Measurements from ENCODE around the gene ARHGEF39.

The ARHGEF39 gene

GRCh38 chr9:35682520-35683315 is 17.7 kb upstream of the ARHGEF39 start:
- Histone ChIP-seq H4K91ac (ENCODE audit: low read length) (no peak overlapping the region), H3K4me1 (ENCODE audit: control insufficient read depth, insufficient read depth, low read depth, low read length) (peaks cover 37% of the 10 kb centered on the region), H3K36me3 (ENCODE audit: control insufficient read depth in 1 of 2, insufficient read depth in 2 of 2, low read depth in 1 of 2, low read length in 2 of 2) (peaks cover 64 to 65% of the 10 kb centered on the region in 2 experiments), H4K8ac (ENCODE audit: low read length) (no peak overlapping the region), H2AK5ac (ENCODE audit: low read length, severe bottlenecking) (no peak overlapping the region), H3K79me1 (replicated peaks; ENCODE audit: low read length, poor library complexity, severe bottlenecking) (peaks cover 5% of the 10 kb centered on the region), H3K27me3 (ENCODE audit: control insufficient read depth in 1 of 2, insufficient read depth in 1 of 2, low read length in 2 of 2) (no peaks in the 10 kb centered on the region), H3K14ac (ENCODE audit: low read length in 2 of 2) (no peak overlapping the region), H3K9me3 (ENCODE audit: control insufficient read depth, low read length) (no peaks in the 10 kb centered on the region), H3K9ac (ENCODE audit: low read length) (no peak overlapping the region), H2BK15ac (ENCODE audit: low read depth, poor library complexity, severe bottlenecking) (no peak overlapping the region), H3K4me2 (ENCODE audit: low read length, poor library complexity, severe bottlenecking) (no peak overlapping the region), H2AFZ (ENCODE audit: low read depth, low read length) (no peak overlapping the region), H2BK5ac (ENCODE audit: low read depth, low read length, poor library complexity, severe bottlenecking) (no peak overlapping the region), H2BK120ac (ENCODE audit: low read depth, low read length) (no peak overlapping the region), H3K23ac (ENCODE audit: low read length in 2 of 2) (no peak overlapping the region), H3K4ac (ENCODE audit: low read depth in 1 of 2, low read length in 2 of 2) (no peak overlapping the region), H3K27ac (ENCODE audit: low read length, poor library complexity, severe bottlenecking) (no peak overlapping the region), H3K18ac (ENCODE audit: low read depth in 1 of 2, low read length in 2 of 2) (no peak overlapping the region), H2BK12ac (ENCODE audit: low read length in 2 of 2) (no peak overlapping the region), H3K4me3 (ENCODE audit: insufficient read depth in 1 of 2, low read depth in 1 of 2, low read length in 2 of 2) (no peak overlapping the region)
- WGBS, result 96% methylated on average over 10 of the region's 10 CpGs
- DNase-seq, result no peak

DNA sequence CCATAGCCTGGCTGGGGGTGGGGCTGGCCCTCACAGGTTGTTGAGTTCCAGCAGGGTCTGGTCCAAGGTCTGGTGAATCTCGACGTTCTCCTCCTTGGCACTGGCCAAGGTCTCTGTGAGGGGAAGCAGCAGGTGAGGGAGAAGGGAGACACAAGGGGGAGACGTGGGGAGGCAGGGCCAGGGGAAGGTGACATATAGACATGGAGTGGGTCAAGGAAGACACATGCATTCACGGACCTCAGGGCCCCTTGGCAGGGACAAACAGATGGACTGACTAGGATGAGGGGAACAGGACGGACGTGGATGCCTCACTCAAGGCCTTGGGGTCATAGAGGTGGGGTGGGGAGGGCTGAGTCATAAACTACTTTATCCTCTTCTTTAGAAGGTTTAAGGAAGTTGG is 17.1 kb upstream of the ARHGEF39 start:
- DNase-seq, result no peak
- H3K9me3 ChIP-seq (ENCODE audit: control insufficient read depth, low read length), result no peaks in the 10 kb centered on the region
- WGBS, result 75% methylated on average over 6 of the region's 6 CpGs
- no peak overlapping the region for H4K91ac ChIP-seq (ENCODE audit: low read length)
- no peak overlapping the region for H3K18ac ChIP-seq (ENCODE audit: low read depth in 1 of 2, low read length in 2 of 2)
- no peak overlapping the region for H4K8ac ChIP-seq (ENCODE audit: low read length)
- no peak overlapping the region for H2AFZ ChIP-seq (ENCODE audit: low read depth, low read length)
- H3K4me2 ChIP-seq (ENCODE audit: low read length, poor library complexity, severe bottlenecking), result no peak overlapping the region
- no peak overlapping the region for H2BK12ac ChIP-seq (ENCODE audit: low read length in 2 of 2)
- no peak overlapping the region for H3K27ac ChIP-seq (ENCODE audit: low read length, poor library complexity, severe bottlenecking)
- H3K4me3 ChIP-seq (ENCODE audit: insufficient read depth in 1 of 2, low read depth in 1 of 2, low read length in 2 of 2), result no peak overlapping the region
- H2AK5ac ChIP-seq (ENCODE audit: low read length, severe bottlenecking), result no peak overlapping the region
- no peak overlapping the region for H3K23ac ChIP-seq (ENCODE audit: low read length in 2 of 2)
- H3K4ac ChIP-seq (ENCODE audit: low read depth in 1 of 2, low read length in 2 of 2), result no peak overlapping the region
- no peak overlapping the region for H2BK120ac ChIP-seq (ENCODE audit: low read depth, low read length)
- H3K9ac ChIP-seq (ENCODE audit: low read length), result no peak overlapping the region
- no peaks in the 10 kb centered on the region for H3K27me3 ChIP-seq (ENCODE audit: control insufficient read depth in 1 of 2, insufficient read depth in 1 of 2, low read length in 2 of 2)
- peaks cover 5% of the 10 kb centered on the region for H3K79me1 ChIP-seq (replicated peaks; ENCODE audit: low read length, poor library complexity, severe bottlenecking)
- H2BK5ac ChIP-seq (ENCODE audit: low read depth, low read length, poor library complexity, severe bottlenecking), result no peak overlapping the region
- no peak overlapping the region for H3K14ac ChIP-seq (ENCODE audit: low read length in 2 of 2)
- peaks cover 32% of the 10 kb centered on the region for H3K4me1 ChIP-seq (ENCODE audit: control insufficient read depth, insufficient read depth, low read depth, low read length)
- H2BK15ac ChIP-seq (ENCODE audit: low read depth, poor library complexity, severe bottlenecking), result no peak overlapping the region
- peaks cover 58% of the 10 kb centered on the region in 2 experiments for H3K36me3 ChIP-seq (ENCODE audit: control insufficient read depth in 1 of 2, insufficient read depth in 2 of 2, low read depth in 1 of 2, low read length in 2 of 2)

DNA sequence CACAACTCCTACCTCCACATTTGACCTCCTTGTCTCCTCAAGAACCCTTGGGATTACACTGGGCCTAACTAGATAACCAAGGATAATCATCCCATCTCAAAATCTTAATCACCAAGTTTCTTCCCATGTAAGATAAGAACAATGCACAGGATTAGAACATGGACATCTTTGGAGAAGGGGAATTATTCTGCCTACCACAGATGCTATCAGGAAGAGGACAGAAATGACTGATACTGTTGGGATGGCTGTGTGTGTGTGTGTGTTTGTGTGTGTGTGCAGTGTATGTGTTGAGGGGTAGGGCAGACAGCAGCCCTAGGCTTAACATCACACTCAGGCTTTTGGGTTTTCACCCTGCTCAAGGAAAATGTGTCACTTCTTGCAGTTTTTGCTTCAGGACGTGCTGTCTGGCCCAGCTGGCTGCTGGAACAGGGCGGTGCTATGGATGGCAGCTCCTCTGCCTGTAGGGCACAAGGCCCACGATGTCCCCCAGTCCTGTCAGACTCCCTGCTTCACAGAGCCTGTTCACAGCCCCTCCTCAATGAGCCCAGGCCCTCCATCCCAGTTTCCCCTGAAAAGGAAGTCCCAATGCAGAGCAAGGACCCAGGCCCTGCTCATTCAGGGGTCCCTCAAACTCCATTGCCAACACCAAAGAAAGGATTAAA is 16.5 kb upstream of the ARHGEF39 start:
- Histone ChIP-seq H3K18ac (ENCODE audit: low read depth in 1 of 2, low read length in 2 of 2) (peak overlapping the region in 1 of 2 experiments; percentile 41), H3K4ac (ENCODE audit: low read depth in 1 of 2, low read length in 2 of 2) (no peak overlapping the region), H3K9ac (ENCODE audit: low read length) (peak overlapping the region; percentile 1), H3K4me2 (ENCODE audit: low read length, poor library complexity, severe bottlenecking) (no peak overlapping the region), H3K27me3 (ENCODE audit: control insufficient read depth in 1 of 2, insufficient read depth in 1 of 2, low read length in 2 of 2) (peaks cover 0 to 1% of the 10 kb centered on the region in 2 experiments), H3K4me1 (ENCODE audit: control insufficient read depth, insufficient read depth, low read depth, low read length) (peaks cover 28% of the 10 kb centered on the region), H3K79me1 (replicated peaks; ENCODE audit: low read length, poor library complexity, severe bottlenecking) (peaks cover 5% of the 10 kb centered on the region), H3K9me3 (ENCODE audit: control insufficient read depth, low read length) (no peaks in the 10 kb centered on the region), H4K8ac (ENCODE audit: low read length) (no peak overlapping the region), H2BK12ac (ENCODE audit: low read length in 2 of 2) (no peak overlapping the region), H3K27ac (ENCODE audit: low read length, poor library complexity, severe bottlenecking) (no peak overlapping the region), H3K23ac (ENCODE audit: low read length in 2 of 2) (no peak overlapping the region), H3K4me3 (ENCODE audit: insufficient read depth in 1 of 2, low read depth in 1 of 2, low read length in 2 of 2) (no peak overlapping the region), H2AK5ac (ENCODE audit: low read length, severe bottlenecking) (no peak overlapping the region), H3K36me3 (ENCODE audit: control insufficient read depth in 1 of 2, insufficient read depth in 2 of 2, low read depth in 1 of 2, low read length in 2 of 2) (peaks cover 53 to 55% of the 10 kb centered on the region in 2 experiments), H3K14ac (ENCODE audit: low read length in 2 of 2) (no peak overlapping the region), H2BK5ac (ENCODE audit: low read depth, low read length, poor library complexity, severe bottlenecking) (no peak overlapping the region), H4K91ac (ENCODE audit: low read length) (no peak overlapping the region), H2AFZ (ENCODE audit: low read depth, low read length) (no peak overlapping the region), H2BK120ac (ENCODE audit: low read depth, low read length) (no peak overlapping the region), H2BK15ac (ENCODE audit: low read depth, poor library complexity, severe bottlenecking) (no peak overlapping the region)
- WGBS, result 81% methylated on average over 3 of the region's 3 CpGs
- no peak for DNase-seq

DNA sequence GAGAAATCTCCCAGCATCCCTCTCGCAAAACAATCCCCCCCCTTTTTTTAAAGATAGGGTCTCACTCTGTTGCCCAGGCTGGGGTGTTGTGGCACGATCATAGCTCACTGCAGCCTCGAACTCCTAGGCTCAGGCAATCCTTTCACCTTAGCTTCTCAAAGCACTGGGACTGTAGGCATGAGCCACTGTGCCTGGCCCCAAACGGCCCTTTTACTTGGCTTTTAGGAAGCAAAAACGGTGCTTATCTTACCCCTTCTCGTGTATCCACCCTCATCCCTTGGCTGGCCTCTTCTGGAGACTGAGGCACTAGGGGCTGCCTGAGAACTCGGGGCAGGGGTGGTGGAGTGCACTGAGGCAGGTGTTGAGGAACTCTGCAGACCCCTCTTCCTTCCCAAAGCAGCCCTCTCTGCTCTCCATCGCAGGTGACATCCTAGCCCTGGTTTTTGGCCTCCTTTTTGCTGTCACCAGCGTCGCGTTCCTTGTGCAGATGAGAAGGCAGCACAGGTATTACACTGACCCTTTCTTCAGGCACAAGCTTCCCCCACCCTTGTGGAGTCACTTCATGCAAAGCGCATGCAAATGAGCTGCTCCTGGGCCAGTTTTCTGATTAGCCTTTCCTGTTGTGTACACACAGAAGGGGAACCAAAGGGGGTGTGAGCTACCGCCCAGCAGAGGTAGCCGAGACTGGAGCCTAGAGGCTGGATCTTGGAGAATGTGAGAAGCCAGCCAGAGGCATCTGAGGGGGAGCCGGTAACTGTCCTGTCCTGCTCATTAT is 15.5 kb upstream of the ARHGEF39 start:
- Histone ChIP-seq H2BK120ac (ENCODE audit: low read depth, low read length) (no peak overlapping the region), H2BK5ac (ENCODE audit: low read depth, low read length, poor library complexity, severe bottlenecking) (no peak overlapping the region), H3K9ac (ENCODE audit: low read length) (no peak overlapping the region), H3K4me2 (ENCODE audit: low read length, poor library complexity, severe bottlenecking) (no peak overlapping the region), H3K4me1 (ENCODE audit: control insufficient read depth, insufficient read depth, low read depth, low read length) (peaks cover 27% of the 10 kb centered on the region), H3K23ac (ENCODE audit: low read length in 2 of 2) (no peak overlapping the region), H3K79me1 (replicated peaks; ENCODE audit: low read length, poor library complexity, severe bottlenecking) (peaks cover 4% of the 10 kb centered on the region), H2AK5ac (ENCODE audit: low read length, severe bottlenecking) (no peak overlapping the region), H3K27me3 (ENCODE audit: control insufficient read depth in 1 of 2, insufficient read depth in 1 of 2, low read length in 2 of 2) (peaks cover 0 to 9% of the 10 kb centered on the region in 2 experiments), H3K9me3 (ENCODE audit: control insufficient read depth, low read length) (no peaks in the 10 kb centered on the region), H3K36me3 (ENCODE audit: control insufficient read depth in 1 of 2, insufficient read depth in 2 of 2, low read depth in 1 of 2, low read length in 2 of 2) (peaks cover 44 to 46% of the 10 kb centered on the region in 2 experiments), H2BK15ac (ENCODE audit: low read depth, poor library complexity, severe bottlenecking) (no peak overlapping the region), H2AFZ (ENCODE audit: low read depth, low read length) (no peak overlapping the region), H2BK12ac (ENCODE audit: low read length in 2 of 2) (no peak overlapping the region), H3K27ac (ENCODE audit: low read length, poor library complexity, severe bottlenecking) (no peak overlapping the region), H4K91ac (ENCODE audit: low read length) (no peak overlapping the region), H3K14ac (ENCODE audit: low read length in 2 of 2) (no peak overlapping the region), H3K18ac (ENCODE audit: low read depth in 1 of 2, low read length in 2 of 2) (no peak overlapping the region), H4K8ac (ENCODE audit: low read length) (peak overlapping the region; percentile 70), H3K4ac (ENCODE audit: low read depth in 1 of 2, low read length in 2 of 2) (no peak overlapping the region), H3K4me3 (ENCODE audit: insufficient read depth in 1 of 2, low read depth in 1 of 2, low read length in 2 of 2) (no peak overlapping the region)
- 67% methylated on average over 14 of the region's 15 CpGs for WGBS
- no peak for DNase-seq

Measured in mesenchymal stem cell (in vitro differentiated cells and primary cell).